NCI-H128 (cell line): ENCODE data around the gene ZFP82.
A peak's percentile ranks its signal among the peaks of the same experiment; 100 is the strongest.

Experiments used
- DNase-seq: peaks from one replicate; lab custom pipeline; 2025; ENCODE audit not compliant: unreplicated experiment; lab: John Stamatoyannopoulos, UW

ZFP82 gene

GRCh38 chr19:36418287-36419001 is at the start of gene ZFP82:
TSS of gene ZFP82 (minus strand) at chr19:36418644. CDS start at chr19:36409789, 8,855 bp downstream.
- DNase-seq = peak; percentile 69

- no peak for DNase-seq
These were observed 41.6 kb upstream of the ZFP82 start for GRCh38 chr19:36460046-36460445.

- DNase-seq = no peak
These were observed 38.4 kb upstream of the ZFP82 start for GRCh38 chr19:36456831-36457230.

GRCh38 chr19:36449059-36449670 is 30.7 kb upstream of the ZFP82 start:
- DNase-seq = no peak

GRCh38 chr19:36441339-36441738 is 22.9 kb upstream of the ZFP82 start:
- no peak for DNase-seq

- no peak for DNase-seq
These were observed 18.1 kb upstream of the ZFP82 start for GRCh38 chr19:36436531-36436930.

- DNase-seq = no peak
These were observed 5.5 kb upstream of the ZFP82 start for GRCh38 chr19:36423925-36424324.

- no peak for DNase-seq
These were observed 3.5 kb upstream of the ZFP82 start for GRCh38 chr19:36421749-36422481.

- no peak for DNase-seq
These were observed 2.7 kb upstream of the ZFP82 start for GRCh38 chr19:36420961-36421748.

GRCh38 chr19:36417752-36418286 is 625 bp downstream of the ZFP82 start:
- DNase-seq = no peak

- no peak for DNase-seq
These were observed 8.6 kb downstream of the ZFP82 start for GRCh38 chr19:36409841-36410240.

GRCh38 chr19:36408101-36408500 is 10.3 kb downstream of the ZFP82 start:
- DNase-seq = no peak

GRCh38 chr19:36404498-36404897 is 13.9 kb downstream of the ZFP82 start:
- DNase-seq = no peak

GRCh38 chr19:36401475-36401874 is 17.0 kb downstream of the ZFP82 start:
- no peak for DNase-seq

GRCh38 chr19:36398571-36398970 is 19.9 kb downstream of the ZFP82 start:
- DNase-seq = no peak

- no peak for DNase-seq
These were observed 25.3 kb downstream of the ZFP82 start for GRCh38 chr19:36392916-36393673.

- DNase-seq = no peak
These were observed 39.0 kb downstream of the ZFP82 start for GRCh38 chr19:36379510-36379819.

GRCh38 chr19:36378625-36379509 is 39.6 kb downstream of the ZFP82 start, which contains the start of gene ZFP14:
TSS of gene ZFP14 (minus strand) at chr19:36379201. CDS start at chr19:36367892, 11,309 bp downstream.
- DNase-seq = peak; percentile 89

GRCh38 chr19:36377541-36378178 is 40.8 kb downstream of the ZFP82 start:
- no peak for DNase-seq
